Upper lobe of right lung (tissue), 1 donor: Measurements from ENCODE around the gene MYO16. TPM values are rescaled to one million over a fixed set of nuclear protein-coding genes. Genes with fewer than 3 reads are reported as not detected.
"Not testable (repeated sequence)": the region's sequence is repeated elsewhere in the genome, so short reads cannot be mapped to it uniquely, and the experiment has no call there.

ENCODE experiments used
- ATAC-seq: fragments of 200-7000 bp; cut with Tn5 transposase; one replicate; pipeline ENCODE4 v1.9.1; 2020; ENCODE audit warnings: mild to moderate bottlenecking, moderate library complexity
- DNase-seq: peaks from one replicate; pipeline ENCODE4 v3.0.0-alpha.2; 2020
- H3K27ac ChIP-seq: fragments of 200-600 bp; one replicate; pipeline ENCODE4 v1.8.0; 2022
- H3K27me3 ChIP-seq: fragments of 200-600 bp; one replicate; pipeline ENCODE4 v1.8.0; 2022; ENCODE audit warnings: mild to moderate bottlenecking
- H3K36me3 ChIP-seq: fragments of 200-600 bp; one replicate; pipeline ENCODE4 v1.8.0; 2022
- H3K4me1 ChIP-seq: fragments of 200-600 bp; one replicate; pipeline ENCODE4 v1.8.0; 2022
- H3K4me3 ChIP-seq: fragments of 200-600 bp; one replicate; pipeline ENCODE4 v1.8.0; 2022; ENCODE audit warnings: mild to moderate bottlenecking
- H3K9me3 ChIP-seq: fragments of 200-600 bp; one replicate; pipeline ENCODE4 v1.8.0; 2022
- intact Hi-C: fragments of 100-400 bp; cut with DNase I; formaldehyde crosslinking; loops from one replicate; pipeline ENCODE4 v1.11.0; 2022
- total RNA-seq: library from RNA; stranded (reverse); fragmentation: NEBNext Ultra II Directional; extraction: Animal tissue kit (Norgen Biotek cat#: 25700); gene quantifications from one replicate; pipeline ENCODE4 v1.2.1, GENCODE V29; 2021
- TF ChIP-seq, protein P1 (sequence below): fragments of 200-600 bp; IDR thresholded peaks from one replicate; pipeline ENCODE4 v1.8.0; 2022; ENCODE audit warnings: antibody characterized with exemption
- donor health status: DM: no; HTN: yes; CAD: no; lungs with severe emphysema.

Gene MYO16
- total RNA-seq, 1 donor from 2014 or later, result 0.46 TPM

DNA sequence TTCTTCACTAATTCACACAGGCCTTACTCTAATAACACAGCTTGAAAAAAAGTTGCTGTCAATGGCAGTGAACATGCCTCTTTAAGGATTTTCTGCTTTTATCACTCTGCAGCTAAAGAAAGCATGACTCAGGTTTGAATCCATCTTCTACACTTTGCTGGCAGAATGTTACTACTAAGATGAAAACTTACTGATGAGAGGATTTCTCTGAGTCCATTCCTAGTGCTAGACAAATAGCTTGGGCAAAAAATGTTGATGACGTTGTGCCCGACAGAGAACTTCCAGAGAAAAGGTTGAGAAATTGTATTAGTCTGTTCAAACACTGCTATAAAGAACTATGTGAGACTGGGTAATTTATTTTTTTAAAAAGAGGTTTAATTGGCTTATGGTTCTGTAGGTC, 585.0 kb downstream of the MYO16 start:
- no peak overlapping the region for H3K27ac ChIP-seq
- H3K27me3 ChIP-seq, result no peaks in the 10 kb centered on the region
- H3K36me3 ChIP-seq, result no peaks in the 10 kb centered on the region
- ATAC-seq, result no peak
- TF ChIP-seq, protein P1, sequence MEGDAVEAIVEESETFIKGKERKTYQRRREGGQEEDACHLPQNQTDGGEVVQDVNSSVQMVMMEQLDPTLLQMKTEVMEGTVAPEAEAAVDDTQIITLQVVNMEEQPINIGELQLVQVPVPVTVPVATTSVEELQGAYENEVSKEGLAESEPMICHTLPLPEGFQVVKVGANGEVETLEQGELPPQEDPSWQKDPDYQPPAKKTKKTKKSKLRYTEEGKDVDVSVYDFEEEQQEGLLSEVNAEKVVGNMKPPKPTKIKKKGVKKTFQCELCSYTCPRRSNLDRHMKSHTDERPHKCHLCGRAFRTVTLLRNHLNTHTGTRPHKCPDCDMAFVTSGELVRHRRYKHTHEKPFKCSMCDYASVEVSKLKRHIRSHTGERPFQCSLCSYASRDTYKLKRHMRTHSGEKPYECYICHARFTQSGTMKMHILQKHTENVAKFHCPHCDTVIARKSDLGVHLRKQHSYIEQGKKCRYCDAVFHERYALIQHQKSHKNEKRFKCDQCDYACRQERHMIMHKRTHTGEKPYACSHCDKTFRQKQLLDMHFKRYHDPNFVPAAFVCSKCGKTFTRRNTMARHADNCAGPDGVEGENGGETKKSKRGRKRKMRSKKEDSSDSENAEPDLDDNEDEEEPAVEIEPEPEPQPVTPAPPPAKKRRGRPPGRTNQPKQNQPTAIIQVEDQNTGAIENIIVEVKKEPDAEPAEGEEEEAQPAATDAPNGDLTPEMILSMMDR, result no peak
- DNase-seq, result no peak
- H3K4me1 ChIP-seq, result no peaks in the 10 kb centered on the region
- intact Hi-C loops, result no loop called here
- H3K4me3 ChIP-seq, result no peak overlapping the region
- H3K9me3 ChIP-seq, result no peaks in the 10 kb centered on the region

DNA sequence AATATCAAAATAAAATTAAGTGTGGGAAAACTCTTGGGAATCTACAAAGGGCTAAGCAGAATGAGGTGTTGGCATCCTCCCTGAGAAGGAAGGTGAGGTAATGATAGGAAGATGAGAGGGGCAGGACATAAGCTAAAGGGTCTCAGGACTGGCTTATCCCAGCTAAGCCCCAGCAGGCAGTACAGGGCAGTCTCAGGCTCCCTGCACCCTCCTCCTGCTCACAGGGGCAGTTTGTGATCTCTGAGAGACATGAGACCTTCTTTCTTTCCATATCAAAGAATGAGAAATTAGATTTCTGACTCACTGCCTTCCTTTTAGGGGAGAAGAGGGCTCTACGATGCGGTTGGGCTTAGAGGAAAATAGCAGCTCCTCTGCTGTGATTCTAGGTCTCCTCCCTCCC, 586.0 kb downstream of the MYO16 start:
- DNase-seq, result no peak
- no peak for ATAC-seq
- TF ChIP-seq, protein P1, result no peak
- H3K4me3 ChIP-seq, result no peak overlapping the region
- intact Hi-C loops, result no loop called here
- no peaks in the 10 kb centered on the region for H3K9me3 ChIP-seq
- no peaks in the 10 kb centered on the region for H3K4me1 ChIP-seq
- no peaks in the 10 kb centered on the region for H3K36me3 ChIP-seq
- no peaks in the 10 kb centered on the region for H3K27me3 ChIP-seq
- H3K27ac ChIP-seq, result no peak overlapping the region

DNA sequence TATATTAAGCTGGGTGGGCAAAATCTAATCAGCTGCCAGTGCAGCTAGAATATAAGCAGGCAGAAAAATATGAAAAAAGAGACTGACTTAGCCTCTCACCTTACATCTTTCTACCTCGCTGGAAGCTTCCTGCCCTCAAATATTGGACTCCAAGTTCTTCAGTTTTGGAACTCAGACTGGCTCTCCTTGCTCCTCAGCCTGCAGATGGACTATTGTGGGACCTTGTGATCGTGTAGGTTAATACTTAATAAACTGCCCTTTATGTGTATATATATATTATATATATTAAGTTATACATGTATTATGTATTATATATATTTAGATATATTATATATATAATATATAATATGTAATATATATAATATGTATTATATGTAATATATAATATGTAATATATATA, 588.1 kb downstream of the MYO16 start:
- H3K27ac ChIP-seq, ATAC-seq, H3K4me3 ChIP-seq, intact Hi-C loops, H3K36me3 ChIP-seq, H3K9me3 ChIP-seq, H3K4me1 ChIP-seq, DNase-seq, H3K27me3 ChIP-seq: not testable (repeated sequence)

DNA sequence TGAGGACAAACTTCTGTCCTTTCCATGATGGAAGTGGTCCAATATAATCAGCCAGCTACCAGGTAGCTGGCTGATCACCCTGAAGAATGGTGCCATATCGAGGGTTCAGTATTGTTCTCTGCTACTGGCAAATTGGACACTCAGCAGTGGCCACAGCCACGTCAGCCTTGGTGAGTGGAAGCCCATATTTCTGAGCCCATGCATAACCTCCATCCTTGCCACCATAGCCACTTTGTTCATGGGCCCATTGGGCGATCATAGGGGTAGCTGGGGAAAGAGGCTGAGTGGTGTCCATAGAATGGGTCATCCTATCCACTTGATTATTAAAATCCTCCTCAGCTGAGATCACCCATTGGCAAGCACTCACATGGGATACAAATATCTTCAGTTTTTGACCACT, 591.2 kb downstream of the MYO16 start:
- TF ChIP-seq, protein P1, result no peak
- intact Hi-C loops, result no loop called here
- no peak overlapping the region for H3K4me3 ChIP-seq
- no peak for ATAC-seq
- no peak overlapping the region for H3K27ac ChIP-seq
- no peak for DNase-seq
- H3K4me1 ChIP-seq, result no peaks in the 10 kb centered on the region
- H3K9me3 ChIP-seq, result no peaks in the 10 kb centered on the region
- no peaks in the 10 kb centered on the region for H3K27me3 ChIP-seq
- no peaks in the 10 kb centered on the region for H3K36me3 ChIP-seq

DNA sequence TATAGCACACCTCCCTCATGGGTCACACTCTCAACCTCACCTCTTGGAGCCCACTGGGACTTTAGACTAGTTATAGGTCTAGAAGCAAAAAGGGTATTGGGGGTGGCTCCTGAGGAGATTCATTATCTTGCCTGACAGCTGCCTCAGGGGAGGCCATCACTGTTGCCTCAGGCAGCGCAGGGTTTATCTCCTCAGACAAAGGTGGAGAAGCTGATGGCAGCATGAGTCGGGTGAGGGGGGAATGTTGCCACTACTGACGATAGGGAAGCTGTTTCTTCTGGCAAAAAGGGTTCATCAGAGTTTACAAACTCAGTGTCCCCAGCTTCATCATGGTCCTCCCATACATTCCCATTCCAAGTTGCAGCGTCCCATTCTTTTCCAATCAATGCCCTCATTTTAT, 594.6 kb downstream of the MYO16 start:
- Histone ChIP-seq H3K4me3 (no peak overlapping the region), H3K36me3 (no peaks in the 10 kb centered on the region), H3K27me3 (no peaks in the 10 kb centered on the region), H3K4me1 (no peaks in the 10 kb centered on the region), H3K9me3 (no peaks in the 10 kb centered on the region), H3K27ac (no peak overlapping the region)
- TF ChIP-seq, protein P1, result no peak
- DNase-seq, result no peak
- intact Hi-C loops, result no loop called here
- no peak for ATAC-seq

DNA sequence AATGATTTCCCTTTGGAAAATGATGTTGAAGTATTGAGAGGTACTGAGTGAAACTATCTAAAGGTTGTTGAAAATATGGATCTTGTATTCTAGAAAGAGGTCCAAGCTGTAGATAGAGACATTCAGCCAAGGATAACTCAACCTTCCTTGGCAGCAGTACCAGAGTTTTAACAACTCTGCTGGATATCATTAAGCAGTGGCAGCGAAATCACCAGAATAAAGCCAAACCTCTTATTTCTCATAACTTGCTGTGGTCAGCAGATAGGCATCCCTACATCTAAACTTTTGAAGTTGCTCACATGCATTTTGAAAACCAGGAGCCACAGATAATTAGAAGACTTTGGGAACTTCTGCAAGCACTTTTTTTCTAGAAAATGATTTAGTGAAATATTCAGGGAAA, 597.2 kb downstream of the MYO16 start:
- Histone ChIP-seq H3K9me3 (no peaks in the 10 kb centered on the region), H3K4me3 (no peak overlapping the region), H3K4me1 (no peaks in the 10 kb centered on the region), H3K36me3 (no peaks in the 10 kb centered on the region), H3K27ac (no peak overlapping the region), H3K27me3 (no peaks in the 10 kb centered on the region)
- intact Hi-C loops, result no loop called here
- TF ChIP-seq, protein P1, result no peak
- ATAC-seq (no peak), DNase-seq (no peak)
